ENCODE results near the gene ALDH1A3.

Gene ALDH1A3

GRCh38 chr15:100926971-100927756, 47.5 kb downstream of the ALDH1A3 start:
- DNase-seq, result no peak

DNA sequence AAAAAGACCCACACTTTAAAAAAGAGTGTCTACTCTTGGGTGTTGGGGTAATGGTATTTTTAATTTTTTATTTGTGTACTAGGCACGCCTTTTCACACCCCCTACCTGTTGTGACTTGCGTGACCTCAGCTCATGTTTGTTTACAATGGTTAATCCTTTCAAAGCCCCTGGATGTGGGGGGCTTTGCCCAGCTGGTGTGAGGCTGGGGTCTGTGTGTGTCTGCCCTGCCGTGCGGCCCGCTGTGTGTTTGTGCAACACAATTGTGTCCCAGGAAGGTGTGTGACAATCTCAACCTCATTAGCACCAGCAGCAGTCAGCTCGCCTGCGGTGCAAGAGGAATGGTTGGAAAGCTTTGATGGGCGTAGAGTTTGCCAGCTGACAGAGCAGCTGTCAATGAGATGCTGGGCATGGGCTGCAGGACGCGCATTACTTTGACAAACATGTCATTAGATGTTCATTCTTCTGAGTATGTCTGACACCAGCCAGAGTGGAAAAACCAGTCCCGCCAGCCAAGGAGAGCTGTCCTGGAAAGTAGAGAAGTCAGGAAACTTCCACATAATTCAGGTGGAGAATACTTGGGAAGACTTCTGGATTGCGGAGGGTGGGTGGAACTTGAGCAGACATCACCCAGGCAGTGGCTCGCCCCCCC, 49.1 kb downstream of the ALDH1A3 start:
- DNase-seq, result no peak

DNA sequence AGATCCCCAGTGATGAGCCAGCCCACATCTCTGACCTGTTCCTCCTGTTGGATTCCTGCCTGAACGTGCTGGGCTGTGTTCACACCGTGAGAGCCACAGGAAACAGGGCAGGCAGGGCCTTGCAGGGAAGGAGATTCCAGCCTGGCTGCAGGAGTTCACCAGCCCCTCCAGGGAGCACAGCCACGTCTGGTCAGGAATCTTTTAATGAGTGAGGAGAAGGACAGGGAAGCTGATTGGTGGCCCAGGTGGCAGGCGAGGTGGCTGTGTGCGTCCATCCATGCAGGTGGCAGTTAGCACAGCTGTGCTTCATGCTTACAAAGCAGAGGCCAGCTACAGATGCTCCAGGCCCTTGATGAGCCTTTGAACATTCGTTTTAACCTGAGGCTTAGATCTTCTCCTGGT, 50.0 kb downstream of the ALDH1A3 start:
- DNase-seq, result no peak

- no peak for DNase-seq
Observed at GRCh38 chr15:100930306-100930848, 50.7 kb downstream of the ALDH1A3 start.

GRCh38 chr15:100931143-100931890, 51.7 kb downstream of the ALDH1A3 start:
- DNase-seq, result no peak

- no peak for DNase-seq
Observed at GRCh38 chr15:100932676-100933348, 53.2 kb downstream of the ALDH1A3 start.

GRCh38 chr15:100934166-100934565, 54.5 kb downstream of the ALDH1A3 start:
- no peak for DNase-seq

DNA sequence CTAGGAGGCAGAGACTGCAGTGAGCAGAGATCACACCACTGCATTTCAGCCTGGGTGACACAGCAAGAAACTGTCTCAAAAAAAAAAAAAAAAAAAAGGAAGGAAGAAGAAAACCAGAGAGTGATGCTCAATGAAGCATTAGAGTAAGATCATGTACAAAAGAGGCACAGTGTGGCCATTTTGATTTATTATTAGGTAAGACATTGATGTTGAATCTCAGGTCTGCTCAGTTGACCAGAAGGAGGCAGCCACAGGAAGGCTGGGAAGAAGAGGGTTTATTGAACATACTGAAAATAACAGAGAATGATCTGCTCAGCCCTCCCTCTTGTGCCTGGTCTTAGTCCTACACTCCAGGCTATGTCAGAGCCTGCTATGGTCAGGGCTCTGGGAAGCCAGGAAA, 55.1 kb downstream of the ALDH1A3 start:
- DNase-seq, result no peak

DNA sequence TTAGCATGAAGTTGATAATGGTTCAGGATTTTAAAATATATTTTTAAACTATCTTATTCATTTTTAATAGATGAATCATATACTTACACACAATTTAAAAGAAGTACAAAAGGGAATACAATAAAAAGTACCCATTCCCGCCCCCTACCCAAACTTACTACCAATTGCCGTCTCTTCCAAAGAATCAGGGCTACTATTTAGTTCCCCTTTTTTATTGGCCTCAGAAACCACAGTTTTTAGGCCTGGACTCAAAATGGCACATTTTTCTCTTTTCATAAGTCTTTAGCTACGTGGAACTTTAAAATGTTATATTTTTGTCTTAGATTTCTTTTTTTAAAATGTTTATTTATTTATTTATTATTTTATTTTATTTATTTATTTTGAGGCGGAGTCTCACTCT, 57.5 kb downstream of the ALDH1A3 start:
- no peak for DNase-seq

- DNase-seq, result no peak
Observed at GRCh38 chr15:100939791-100940190, 60.2 kb downstream of the ALDH1A3 start.

DNA sequence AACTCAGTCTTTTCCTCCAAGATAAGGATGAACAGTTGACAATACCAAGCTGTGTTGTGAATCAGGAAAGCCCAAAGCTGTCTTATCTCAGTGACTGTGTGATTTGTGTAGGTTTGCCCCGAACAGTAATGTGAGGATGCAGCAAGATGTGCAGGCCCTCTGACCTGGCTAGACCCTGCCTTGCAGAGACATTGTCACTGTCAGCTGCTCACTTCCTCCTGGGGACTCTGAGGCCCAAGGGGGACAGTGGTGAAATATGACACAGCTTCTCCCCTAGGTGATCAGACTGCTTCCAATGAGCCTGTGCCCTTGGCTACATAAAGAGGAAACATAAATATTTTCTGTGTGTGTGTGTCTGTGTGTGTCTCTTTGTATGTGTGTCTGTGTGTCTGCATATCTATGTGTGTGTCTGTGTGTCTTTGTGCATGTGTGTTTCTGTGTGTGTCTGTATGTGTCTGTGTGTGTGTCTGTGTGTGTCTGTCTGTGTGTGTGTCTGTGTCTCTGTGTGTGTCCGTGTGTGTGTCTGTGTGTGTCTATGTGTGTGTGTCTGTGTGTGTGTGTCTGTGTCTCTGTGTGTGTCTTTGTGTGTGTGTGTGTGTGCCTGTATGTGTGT, 61.2 kb downstream of the ALDH1A3 start:
- no peak for DNase-seq

DNA sequence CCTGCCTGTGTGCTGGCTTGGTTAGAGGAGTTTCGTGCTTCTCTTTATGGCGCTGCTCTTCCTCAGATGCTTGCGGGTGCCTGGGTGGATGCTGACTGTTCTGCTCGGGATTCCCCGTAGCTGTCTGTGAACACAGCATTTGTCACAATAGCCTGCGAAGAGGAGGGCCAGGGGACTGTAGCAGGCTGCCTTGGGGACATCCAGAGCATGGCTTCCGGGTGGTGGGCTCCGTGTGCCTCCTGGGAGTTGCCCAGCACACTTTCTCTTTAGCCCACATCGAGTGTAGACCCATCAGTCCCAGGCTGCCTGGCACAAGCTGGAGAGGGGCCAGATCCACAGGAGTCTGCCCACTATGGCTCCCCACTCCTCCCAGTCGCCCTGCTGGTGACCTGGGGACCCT, 61.9 kb downstream of the ALDH1A3 start:
- DNase-seq, result no peak

- DNase-seq, result no peak
Observed at GRCh38 chr15:100942656-100943425, 63.2 kb downstream of the ALDH1A3 start.

DNA sequence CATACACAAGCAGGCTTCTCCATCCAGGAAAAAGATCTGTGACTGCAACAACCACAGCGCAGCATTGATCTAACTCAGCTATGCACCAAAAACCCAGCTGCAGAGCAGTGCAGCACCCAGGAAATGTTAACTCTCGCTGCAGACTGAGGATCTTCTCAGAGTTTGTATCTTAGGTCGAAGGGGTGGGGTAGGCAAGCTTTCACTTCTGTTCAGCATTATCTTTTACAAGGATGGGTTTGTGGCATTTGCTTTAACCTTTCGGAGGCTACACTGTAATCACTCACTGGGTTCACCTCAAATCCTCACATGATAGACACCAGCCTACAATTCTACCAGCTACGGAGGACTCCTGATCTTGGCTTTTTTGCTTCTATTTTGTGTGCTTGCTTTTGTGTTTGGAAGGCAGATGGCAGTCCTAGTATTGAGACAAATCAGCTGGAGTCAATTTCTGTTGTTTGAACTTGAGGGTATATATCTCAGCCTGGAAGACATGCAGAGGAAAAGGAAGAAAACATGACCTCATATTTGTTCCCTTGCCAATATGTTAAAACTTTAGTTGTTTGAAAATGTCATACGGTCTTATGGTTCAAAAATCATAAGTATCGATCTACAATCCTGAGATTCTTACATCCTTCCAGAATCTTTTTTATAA, 64.7 kb downstream of the ALDH1A3 start:
- DNase-seq, result no peak

DNA sequence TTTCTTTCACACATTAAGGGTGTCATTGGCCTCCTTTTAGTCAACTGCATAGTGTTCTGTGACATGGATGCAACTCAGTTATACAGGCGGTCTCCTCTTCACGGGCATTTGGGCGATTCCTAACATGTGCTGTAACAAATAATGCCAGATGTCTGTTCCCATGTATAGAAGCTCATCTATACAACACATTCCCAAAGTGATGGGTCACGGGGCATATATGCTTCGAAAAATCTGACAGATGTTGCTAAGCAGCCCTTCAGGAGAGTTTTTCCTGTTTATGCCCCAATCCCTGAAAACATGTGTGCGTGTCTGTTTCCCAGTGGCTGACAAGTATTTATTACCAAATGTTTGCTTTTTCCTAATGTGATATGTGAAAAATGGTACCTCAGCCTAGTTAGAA, 65.4 kb downstream of the ALDH1A3 start:
- DNase-seq, result no peak

DNA sequence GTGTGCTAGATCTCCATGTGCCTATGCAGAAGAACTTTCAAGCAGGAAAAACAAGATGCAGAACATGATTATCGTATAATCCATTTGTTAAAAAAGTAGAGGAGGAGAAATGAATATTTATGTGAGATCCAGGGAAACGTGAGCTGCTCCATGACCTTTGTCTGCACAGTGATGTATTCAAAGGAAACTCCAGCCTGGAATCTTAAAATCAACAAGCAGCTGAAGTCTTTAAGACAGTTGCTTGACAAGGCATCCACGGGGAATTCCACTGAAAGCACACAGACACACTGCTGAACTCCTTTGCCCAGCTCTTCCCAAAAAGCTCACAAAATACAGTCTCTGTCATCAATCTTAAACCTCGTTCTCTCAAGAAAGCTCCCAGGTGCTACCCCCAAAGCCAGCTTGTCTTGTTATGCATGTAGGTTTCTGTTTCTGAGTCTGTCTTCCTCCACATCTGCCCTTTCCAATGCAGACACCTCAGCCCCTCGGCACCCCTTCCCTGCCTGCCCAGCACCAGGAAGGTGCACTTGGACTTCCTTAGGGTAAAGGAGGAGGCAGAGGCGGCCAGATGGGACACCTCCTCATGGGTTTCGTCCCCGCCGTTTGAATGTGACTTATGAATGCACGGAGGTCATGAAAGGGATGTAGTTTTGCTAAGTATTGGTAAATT, 68.3 kb downstream of the ALDH1A3 start:
- no peak for DNase-seq

GRCh38 chr15:100948430-100948762, 68.8 kb downstream of the ALDH1A3 start:
- no peak for DNase-seq

DNA sequence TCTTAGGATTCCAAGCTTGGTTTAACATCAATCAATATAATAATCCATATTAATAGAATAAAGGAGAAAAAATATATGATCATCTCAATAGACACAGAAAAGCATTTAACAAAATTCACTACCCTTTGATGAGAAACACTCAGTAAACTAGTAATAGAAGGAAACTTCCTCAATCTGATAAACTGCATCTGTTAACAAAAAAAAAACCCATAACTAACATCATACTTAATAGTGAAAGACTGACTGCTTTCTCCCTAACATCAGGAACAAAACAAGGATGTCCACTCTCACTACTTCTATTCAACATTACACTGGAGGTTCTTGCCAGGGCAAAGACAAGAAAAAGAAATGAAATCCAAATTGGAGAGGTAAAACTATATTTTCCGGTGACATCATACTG, 70.1 kb downstream of the ALDH1A3 start:
- DNase-seq, result no peak

DNA sequence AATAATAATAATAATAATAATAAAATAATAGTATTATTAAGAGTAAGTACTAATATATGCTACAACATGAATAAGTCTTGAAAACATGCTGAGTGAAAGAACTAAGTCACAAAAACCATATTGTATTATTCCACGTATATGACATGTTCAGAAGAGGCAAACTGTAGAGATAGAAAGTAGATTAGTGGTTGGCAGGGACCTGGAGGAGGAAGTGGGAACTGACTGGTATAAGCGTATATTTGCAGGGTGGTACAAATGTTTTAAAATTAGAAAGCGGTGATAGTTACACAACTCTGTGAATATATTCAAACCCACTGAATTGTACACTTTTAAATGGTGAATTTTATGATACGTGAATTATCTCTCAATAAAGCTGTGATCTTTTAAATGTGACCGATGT, 72.3 kb downstream of the ALDH1A3 start:
- no peak for DNase-seq

DNA sequence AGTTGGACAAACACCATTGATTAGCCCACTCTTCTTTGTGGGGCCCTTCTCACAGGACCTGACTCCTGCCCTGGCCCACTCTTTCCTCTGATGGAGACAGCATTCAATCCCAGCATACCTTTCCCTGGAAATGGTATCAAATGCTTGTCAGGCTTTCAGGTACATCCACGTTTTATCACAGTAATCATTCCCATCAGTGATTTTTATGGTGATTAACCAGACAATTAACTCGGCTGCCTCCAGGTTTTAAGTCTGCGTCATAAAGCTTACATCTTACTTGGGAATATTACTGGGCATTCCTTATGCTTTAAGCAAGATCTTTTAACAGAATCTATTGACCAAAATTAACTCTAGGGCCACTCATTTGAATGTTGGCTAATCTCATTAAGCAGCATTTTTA, 72.9 kb downstream of the ALDH1A3 start:
- no peak for DNase-seq

Data from stimulated activated CD8-positive, alpha-beta memory T cell treated with anti-CD3 and anti-CD28 coated beads, Interleukin-4, amount 100 ng/mL, for 48 hours (primary cell).